GM23248 (cell line): Measurements from ENCODE around the gene DENND5B. TPM values are rescaled to one million over a fixed set of nuclear protein-coding genes. Genes with fewer than 3 reads are reported as not detected.
"Not testable (repeated sequence)": the region's sequence is repeated elsewhere in the genome, so short reads cannot be mapped to it uniquely, and the experiment has no call there.

Experiments
- DNase-seq: peaks from one replicate; pipeline ENCODE4 v3.0.0-alpha.2; 2015
- H2AFZ ChIP-seq: fragments of 200-600 bp; sonication (generic); 2 replicates; pipeline ENCODE4 v1.6.1; 2016; ENCODE audit warnings: antibody characterized with exemption
- H3F3A ChIP-seq: fragments of 200-600 bp; sonication (generic); 2 replicates; pipeline ENCODE4 v1.6.1; 2016; ENCODE audit warnings: mild to moderate bottlenecking, antibody characterized with exemption, mixed run types; ENCODE audit not compliant: insufficient read depth
- H3K27ac ChIP-seq: fragments of 200-600 bp; sonication (generic); 2 replicates; pipeline ENCODE4 v1.5.1; 2016; ENCODE audit warnings: mild to moderate bottlenecking
- H3K27me3 ChIP-seq: fragments of 200-600 bp; sonication (generic); replicated peaks from 2 replicates; pipeline ENCODE4 v1.6.1; 2016; ENCODE audit warnings: mild to moderate bottlenecking; ENCODE audit not compliant: insufficient read depth
- H3K36me3 ChIP-seq: fragments of 200-600 bp; sonication (generic); 2 replicates; pipeline ENCODE4 v1.6.1; 2016; ENCODE audit warnings: low read depth, mild to moderate bottlenecking
- H3K4me1 ChIP-seq: fragments of 200-600 bp; sonication (generic); 2 replicates; pipeline ENCODE4 v1.6.1; 2016; ENCODE audit warnings: mild to moderate bottlenecking; ENCODE audit not compliant: insufficient read depth
- H3K4me2 ChIP-seq: fragments of 200-600 bp; sonication (generic); one replicate; pipeline ENCODE4 v1.6.1; 2016; ENCODE audit warnings: mild to moderate bottlenecking; ENCODE audit not compliant: unreplicated experiment
- H3K4me3 ChIP-seq: fragments of 200-600 bp; sonication (generic); 2 replicates; pipeline ENCODE4 v1.5.1; 2016; ENCODE audit warnings: mild to moderate bottlenecking
- H3K79me2 ChIP-seq: fragments of 200-600 bp; sonication (generic); 2 replicates; pipeline ENCODE4 v1.6.1; 2016; ENCODE audit warnings: mild to moderate bottlenecking; ENCODE audit not compliant: insufficient read depth
- H3K9ac ChIP-seq: fragments of 200-600 bp; sonication (generic); 2 replicates; pipeline ENCODE4 v1.6.1; 2016; ENCODE audit warnings: mild to moderate bottlenecking
- H3K9me2 ChIP-seq: fragments of 200-600 bp; sonication (generic); 2 replicates; pipeline ENCODE4 v1.6.1; 2016; ENCODE audit warnings: mixed run types, mild to moderate bottlenecking, moderate library complexity; ENCODE audit not compliant: insufficient read depth
- H3K9me3 ChIP-seq: fragments of 200-600 bp; sonication (generic); one replicate; pipeline ENCODE4 v1.6.1; 2017; ENCODE audit warnings: low read depth
- H4K20me1 ChIP-seq: fragments of 200-600 bp; sonication (generic); 2 replicates; pipeline ENCODE4 v1.6.0; 2016; ENCODE audit not compliant: insufficient read depth
- EZH2 ChIP-seq: fragments of 200-600 bp; sonication (generic); IDR thresholded peaks from 2 replicates; pipeline ENCODE4 v1.6.1; 2018; ENCODE audit warnings: antibody characterized with exemption, mild to moderate bottlenecking; ENCODE audit not compliant: insufficient read depth, poor library complexity, severe bottlenecking
- EZH2phosphoT487 ChIP-seq: fragments of 200-600 bp; sonication (generic); IDR thresholded peaks from 2 replicates; pipeline ENCODE4 v1.6.1; 2018; ENCODE audit warnings: antibody characterized with exemption, moderate library complexity, mild to moderate bottlenecking, low read depth; ENCODE audit not compliant: insufficient read depth
- WGBS, 2 experiments: methylation state at CpG; one replicate each; pipeline ENCODE4 v1.1.6; 2015 to 2017; ENCODE audit warnings: low lambda C conversion rate in 2 of 2, low coverage in 1 of 2; ENCODE audit errors: missing lambda C conversion rate in 2 of 2; 5-methylcytosine and 5-hydroxymethylcytosine counted together
- in situ Hi-C: fragments of 300-500 bp; cut with MboI; formaldehyde crosslinking; loops from 2 replicates; pipeline ENCODE4 v1.15.0; 2020
- polyA plus RNA-seq: library from polyadenylated mRNA; unstranded; fragments of >200 nt; fragmentation: Nextera tagmentation; extraction: Ambion mirVana; gene quantifications from 2 replicates; pipeline ENCODE4 v1.2.1, GENCODE V29; 2016
- total RNA-seq: library from RNA; depleted of rRNA; stranded (reverse); fragments of >200 nt; shearing (Covaris generic); gene quantifications from 2 replicates; pipeline ENCODE4 v1.2.3, GENCODE V29; 2014

Gene DENND5B
- total and polyA plus RNA-seq, 2 experiments from 2014 or later, result 9.9 to 12.0 TPM

DNA sequence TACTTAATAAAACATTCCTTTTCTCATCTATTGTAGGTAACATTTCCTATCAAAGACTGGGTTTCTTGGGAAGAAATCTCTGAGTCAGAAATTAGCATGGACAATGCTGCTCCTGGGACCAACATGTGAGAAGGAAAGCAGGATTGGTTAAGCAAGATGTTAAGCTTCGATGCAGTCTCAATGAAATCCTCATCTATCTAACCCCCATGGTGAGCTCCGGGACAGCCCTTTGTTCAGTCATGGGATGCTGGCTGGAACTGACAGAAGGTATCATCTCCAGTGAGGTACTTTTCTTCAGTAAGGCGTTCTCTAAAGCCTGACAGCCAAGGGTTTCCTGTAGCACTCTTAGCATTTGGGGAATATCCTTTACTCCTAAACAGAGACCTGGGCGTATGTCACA lies 182.2 kb downstream of the DENND5B start:
- 91 to 97% methylated on average over 4 of the region's 4 CpGs for WGBS, 2 experiments
- no peaks in the 10 kb centered on the region for H3K4me1 ChIP-seq
- no peaks in the 10 kb centered on the region for H3K9me3 ChIP-seq
- no peak overlapping the region for H3K9ac ChIP-seq
- H3K27me3 ChIP-seq, result no peaks in the 10 kb centered on the region
- in situ Hi-C loops, result no loop called here
- no peak overlapping the region for H2AFZ ChIP-seq
- H3K4me3 ChIP-seq, result no peak overlapping the region
- no peak overlapping the region for H3K27ac ChIP-seq
- H4K20me1 ChIP-seq, result no peaks in the 10 kb centered on the region
- no peak overlapping the region for H3K4me2 ChIP-seq
- no peaks in the 10 kb centered on the region for H3K9me2 ChIP-seq
- TF ChIP-seq EZH2 (no peak), EZH2phosphoT487 (no peak)
- no peaks in the 10 kb centered on the region; the same call in 1 of the 2 replicates for H3K36me3 ChIP-seq
- H3K79me2 ChIP-seq, result no peaks in the 10 kb centered on the region
- H3F3A ChIP-seq, result no peaks in the 10 kb centered on the region
- DNase-seq, result no peak

DNA sequence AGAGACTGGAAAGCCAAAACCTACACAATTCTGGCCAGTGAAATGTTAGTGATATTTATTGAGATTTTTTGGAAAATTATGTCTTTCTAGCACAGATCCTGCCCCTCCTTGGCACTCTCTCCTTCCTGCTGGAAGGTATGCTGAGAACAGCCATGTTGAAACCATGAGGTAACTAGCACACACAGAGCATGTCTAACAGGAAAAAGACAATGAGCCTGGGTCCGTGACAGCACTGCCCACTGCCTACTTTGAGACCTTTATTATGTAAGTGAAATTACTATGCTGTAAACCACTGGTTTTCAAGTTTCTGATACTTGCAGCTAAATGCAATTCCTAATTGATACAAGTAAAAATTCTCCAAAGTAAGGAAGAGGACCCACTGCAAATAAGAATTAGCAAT lies 183.4 kb downstream of the DENND5B start:
- Histone ChIP-seq H3F3A (no peaks in the 10 kb centered on the region), H3K9me3 (no peaks in the 10 kb centered on the region), H3K36me3 (no peaks in the 10 kb centered on the region; the same call in 1 of the 2 replicates), H3K4me1 (peaks cover 4% of the 10 kb centered on the region), H3K27ac (no peak overlapping the region), H3K4me3 (no peak overlapping the region), H3K9ac (no peak overlapping the region), H3K4me2 (no peak overlapping the region), H2AFZ (no peak overlapping the region), H4K20me1 (no peaks in the 10 kb centered on the region), H3K79me2 (no peaks in the 10 kb centered on the region), H3K9me2 (no peaks in the 10 kb centered on the region), H3K27me3 (no peaks in the 10 kb centered on the region)
- in situ Hi-C loops, result no loop called here
- TF ChIP-seq EZH2phosphoT487, result no peak
- TF ChIP-seq EZH2, result no peak
- no peak for DNase-seq
- 91 to 100% methylated on average over 1 of the region's 1 CpG for WGBS, 2 experiments

DNA sequence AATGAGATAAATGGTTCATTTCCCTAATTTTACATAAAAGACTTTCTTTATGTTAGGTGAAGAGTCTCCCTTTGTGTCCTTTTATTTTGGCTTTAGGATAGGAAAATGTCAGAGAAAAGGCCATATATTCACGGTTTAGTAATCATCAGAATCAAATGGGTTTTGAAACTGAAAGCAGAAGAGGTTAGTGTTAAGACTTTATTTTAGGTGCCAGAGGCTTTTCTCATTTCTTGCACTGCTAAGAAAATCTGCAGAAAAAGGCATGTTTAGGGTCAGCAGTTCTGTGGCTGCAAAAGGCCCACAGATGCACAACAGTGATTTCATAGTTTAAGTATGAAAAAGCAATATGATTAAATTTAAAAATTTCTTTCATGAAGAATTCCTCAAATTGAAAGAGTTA lies 184.6 kb downstream of the DENND5B start:
- WGBS, 2 experiments, result 90 to 100% methylated on average over 1 of the region's 1 CpG
- Histone ChIP-seq H3K27me3 (no peaks in the 10 kb centered on the region), H3K9me2 (no peaks in the 10 kb centered on the region), H3K9ac (no peak overlapping the region), H3F3A (no peaks in the 10 kb centered on the region), H4K20me1 (no peaks in the 10 kb centered on the region), H3K4me1 (peaks cover 4% of the 10 kb centered on the region), H3K79me2 (no peaks in the 10 kb centered on the region), H3K27ac (no peak overlapping the region), H3K4me3 (no peak overlapping the region), H3K36me3 (no peaks in the 10 kb centered on the region), H3K9me3 (no peaks in the 10 kb centered on the region), H2AFZ (no peak overlapping the region), H3K4me2 (no peak overlapping the region)
- in situ Hi-C loops, result no loop called here
- no peak for TF ChIP-seq EZH2phosphoT487
- TF ChIP-seq EZH2, result no peak
- DNase-seq, result no peak

DNA sequence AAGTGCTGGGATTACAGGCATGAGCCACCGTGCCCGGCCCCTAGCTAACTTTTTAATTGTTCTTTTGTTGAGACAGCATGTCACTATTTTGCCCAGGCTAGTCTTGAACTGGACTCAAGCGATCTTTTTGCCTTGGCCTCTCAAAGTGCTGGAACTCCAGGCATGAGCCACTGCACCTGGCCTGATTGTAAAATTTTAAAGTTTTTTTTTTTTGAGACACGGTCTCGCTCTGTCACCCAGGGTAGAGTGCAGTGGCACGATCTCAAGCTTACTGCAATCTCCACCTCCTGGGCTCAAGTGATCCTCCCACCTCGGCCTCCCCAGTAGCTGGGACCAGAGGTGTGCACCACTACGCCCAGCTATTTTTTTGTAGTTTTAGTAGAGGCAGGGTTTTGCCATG lies 185.9 kb downstream of the DENND5B start:
- H3K4me1 ChIP-seq, result peaks cover 4% of the 10 kb centered on the region
- WGBS, 2 experiments, result 94 to 98% methylated on average over 8 of the region's 8 CpGs
- DNase-seq, result no peak
- H3K79me2 ChIP-seq, result no peaks in the 10 kb centered on the region
- H2AFZ ChIP-seq, result no peak overlapping the region
- H4K20me1 ChIP-seq, result no peaks in the 10 kb centered on the region
- no peaks in the 10 kb centered on the region for H3K9me3 ChIP-seq
- H3K36me3 ChIP-seq, result no peaks in the 10 kb centered on the region
- H3K27me3 ChIP-seq, result no peaks in the 10 kb centered on the region
- TF ChIP-seq EZH2phosphoT487, result no peak
- TF ChIP-seq EZH2, result no peak
- no peak overlapping the region for H3K9ac ChIP-seq
- no peak overlapping the region for H3K4me3 ChIP-seq
- in situ Hi-C loops, result no loop called here
- no peak overlapping the region for H3K27ac ChIP-seq
- H3F3A ChIP-seq, result no peaks in the 10 kb centered on the region
- H3K9me2 ChIP-seq, result no peaks in the 10 kb centered on the region
- no peak overlapping the region for H3K4me2 ChIP-seq

DNA sequence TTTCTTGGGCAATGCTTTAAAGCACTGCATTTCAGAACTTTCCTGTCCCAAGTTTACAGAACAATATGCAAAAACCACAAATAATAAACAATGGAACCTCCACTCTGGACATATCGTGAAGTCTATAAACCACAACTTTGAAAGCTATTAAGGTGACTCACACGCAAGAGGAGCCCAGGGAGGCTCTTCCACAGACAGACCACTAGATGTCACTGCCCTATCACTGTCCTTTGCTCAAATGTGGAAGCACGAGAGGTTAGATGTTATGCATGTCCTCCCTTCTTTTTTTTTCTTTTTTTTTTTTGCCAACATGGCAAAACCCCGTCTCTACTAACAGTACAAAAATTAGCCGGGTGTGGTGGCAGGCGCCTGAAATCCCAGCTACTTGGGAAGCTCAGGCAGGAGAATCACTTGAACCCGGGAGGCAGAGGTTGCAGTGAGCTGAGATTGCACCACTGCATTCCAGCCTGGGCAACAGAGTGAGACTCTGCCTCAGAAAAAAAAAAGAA lies 187.8 kb downstream of the DENND5B start:
- not testable (repeated sequence) for H3K27ac ChIP-seq
- 1 to 2% methylated on average over 7 of the region's 7 CpGs for WGBS, 2 experiments

More for the DNA sequence above, 187.8 kb downstream of the DENND5B start:
- Histone ChIP-seq H2AFZ (peak overlapping the region; percentile 68), H3K4me3 (0 out of 2 replicates have a peak overlapping the region, but pooled peaks have one; percentile 36), H3K9ac (peak overlapping the region; percentile 40)
- not testable (repeated sequence) for H3K9me2 ChIP-seq, H3K4me2 ChIP-seq, H4K20me1 ChIP-seq, H3K4me1 ChIP-seq, H3K36me3 ChIP-seq, H3K9me3 ChIP-seq, H3K79me2 ChIP-seq, H3F3A ChIP-seq, H3K27me3 ChIP-seq
- in situ Hi-C loops, result loop anchor here (5.0 kb wide), 1 partner anchor 234 kb away; no protein-coding TSS in a partner anchor
- peak; percentile 94 for DNase-seq
